Right lobe of liver (tissue), 4 donors: ENCODE data around the gene TNNT3.

Experiments
- POLR2A ChIP-seq: fragments of 450-650 bp; IDR thresholded peaks from one replicate; pipeline ENCODE4 v1.6.1; 2017; ENCODE audit warnings: antibody characterized with exemption, mild to moderate bottlenecking
- TF ChIP-seq, protein P1 (sequence below), 4 donors: fragments of 200-600 bp in 3 of 4; fragments of 450-650 bp in 1 of 4; IDR thresholded peaks; one replicate each; pipeline versions ENCODE4 v1.5.1 to v1.8.0; 2016 to 2022; ENCODE audit warnings: antibody characterized with exemption in 4 of 4, mild to moderate bottlenecking in 2 of 4
- donor health status: DM: no; HTN: no; CAD: no.
- donor health status: DM: no; HTN: no; CAD: no.
- donor health status: DM: no; HTN: yes; CAD: no.

DNA sequence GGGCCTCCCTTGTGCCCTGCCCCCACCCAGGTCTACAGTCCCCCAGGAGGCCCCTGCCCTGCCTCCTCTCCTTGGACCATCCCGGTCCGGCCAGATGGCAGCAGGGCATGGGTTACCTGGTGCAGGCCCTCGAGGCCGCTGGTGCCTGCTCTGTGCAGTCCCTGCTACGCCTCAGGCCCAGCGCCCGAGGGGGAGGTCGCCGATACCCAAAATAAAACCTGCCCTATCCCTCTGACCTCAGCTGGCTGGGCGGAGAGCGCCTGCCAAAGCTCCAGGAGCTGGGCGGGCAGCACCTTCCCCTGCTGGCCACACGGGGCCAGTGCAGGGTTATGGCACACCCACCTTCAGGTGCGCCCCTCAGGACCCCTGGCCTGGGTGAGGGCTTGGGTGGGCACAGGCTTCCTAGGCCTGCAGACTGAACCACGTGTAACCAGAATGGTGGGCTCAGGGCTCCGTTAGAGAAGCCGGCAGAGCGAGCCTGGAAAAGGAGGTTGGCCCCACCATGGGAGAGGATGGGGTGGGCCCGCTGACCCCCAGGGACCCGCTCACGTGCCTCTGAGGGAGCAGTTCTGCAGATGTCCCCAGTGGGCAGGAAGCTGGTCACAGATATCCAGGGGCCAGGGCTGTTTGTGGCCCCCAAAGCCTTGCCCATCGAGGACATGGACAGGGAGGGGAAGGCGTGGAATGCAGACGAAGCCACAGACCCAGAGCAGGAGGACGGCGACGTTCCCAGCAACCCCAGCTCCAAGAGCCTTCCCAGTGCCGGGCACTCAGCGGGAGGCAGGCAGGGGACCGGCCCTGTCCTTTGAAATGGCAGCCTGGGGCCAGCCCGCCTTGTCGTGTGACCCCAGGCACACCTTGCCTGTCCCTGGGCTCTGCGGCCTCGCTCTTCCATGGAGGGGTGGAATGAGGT lies 1.7 kb upstream of the TNNT3 start:
- TF ChIP-seq, protein P1, sequence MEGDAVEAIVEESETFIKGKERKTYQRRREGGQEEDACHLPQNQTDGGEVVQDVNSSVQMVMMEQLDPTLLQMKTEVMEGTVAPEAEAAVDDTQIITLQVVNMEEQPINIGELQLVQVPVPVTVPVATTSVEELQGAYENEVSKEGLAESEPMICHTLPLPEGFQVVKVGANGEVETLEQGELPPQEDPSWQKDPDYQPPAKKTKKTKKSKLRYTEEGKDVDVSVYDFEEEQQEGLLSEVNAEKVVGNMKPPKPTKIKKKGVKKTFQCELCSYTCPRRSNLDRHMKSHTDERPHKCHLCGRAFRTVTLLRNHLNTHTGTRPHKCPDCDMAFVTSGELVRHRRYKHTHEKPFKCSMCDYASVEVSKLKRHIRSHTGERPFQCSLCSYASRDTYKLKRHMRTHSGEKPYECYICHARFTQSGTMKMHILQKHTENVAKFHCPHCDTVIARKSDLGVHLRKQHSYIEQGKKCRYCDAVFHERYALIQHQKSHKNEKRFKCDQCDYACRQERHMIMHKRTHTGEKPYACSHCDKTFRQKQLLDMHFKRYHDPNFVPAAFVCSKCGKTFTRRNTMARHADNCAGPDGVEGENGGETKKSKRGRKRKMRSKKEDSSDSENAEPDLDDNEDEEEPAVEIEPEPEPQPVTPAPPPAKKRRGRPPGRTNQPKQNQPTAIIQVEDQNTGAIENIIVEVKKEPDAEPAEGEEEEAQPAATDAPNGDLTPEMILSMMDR (IDR thresholded peaks at IDR 0.05) = peak; percentile 26 to 46 (median 37)
- no peak for TF ChIP-seq POLR2A
